ENCODE data around the gene FAM83F.
"Not testable (repeated sequence)": the region's sequence is repeated elsewhere in the genome, so short reads cannot be mapped to it uniquely, and the experiment has no call there.

FAM83F gene

DNA sequence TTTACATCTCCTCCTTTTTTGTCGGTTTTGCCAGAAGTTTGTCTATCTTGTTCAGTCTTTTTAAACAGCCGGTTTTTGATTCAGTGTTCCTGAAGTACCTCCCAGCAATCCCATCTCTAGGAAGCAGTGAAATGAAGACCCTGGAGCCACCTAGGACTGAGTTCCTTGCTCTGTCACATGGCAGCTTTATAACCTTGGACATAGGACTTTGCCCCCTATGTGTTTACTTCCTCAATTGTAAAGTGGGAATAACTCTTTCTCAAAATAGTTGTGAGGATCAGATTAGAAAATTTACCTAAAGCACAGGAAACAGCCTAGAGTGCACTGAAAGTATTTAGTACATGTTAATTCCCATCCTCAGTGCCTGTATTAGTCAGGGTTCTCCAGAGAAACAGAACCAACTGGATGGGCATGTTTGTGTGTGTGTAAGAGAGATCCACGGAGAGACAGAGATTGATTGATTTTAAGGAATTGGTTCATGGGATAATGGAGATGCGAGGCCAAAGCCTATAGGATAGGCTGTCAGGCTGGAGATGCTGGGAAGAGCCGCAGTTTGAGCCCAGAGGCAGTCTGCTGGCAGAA, 20.0 kb downstream of the FAM83F start:
- DNase-seq, result no peak

DNA sequence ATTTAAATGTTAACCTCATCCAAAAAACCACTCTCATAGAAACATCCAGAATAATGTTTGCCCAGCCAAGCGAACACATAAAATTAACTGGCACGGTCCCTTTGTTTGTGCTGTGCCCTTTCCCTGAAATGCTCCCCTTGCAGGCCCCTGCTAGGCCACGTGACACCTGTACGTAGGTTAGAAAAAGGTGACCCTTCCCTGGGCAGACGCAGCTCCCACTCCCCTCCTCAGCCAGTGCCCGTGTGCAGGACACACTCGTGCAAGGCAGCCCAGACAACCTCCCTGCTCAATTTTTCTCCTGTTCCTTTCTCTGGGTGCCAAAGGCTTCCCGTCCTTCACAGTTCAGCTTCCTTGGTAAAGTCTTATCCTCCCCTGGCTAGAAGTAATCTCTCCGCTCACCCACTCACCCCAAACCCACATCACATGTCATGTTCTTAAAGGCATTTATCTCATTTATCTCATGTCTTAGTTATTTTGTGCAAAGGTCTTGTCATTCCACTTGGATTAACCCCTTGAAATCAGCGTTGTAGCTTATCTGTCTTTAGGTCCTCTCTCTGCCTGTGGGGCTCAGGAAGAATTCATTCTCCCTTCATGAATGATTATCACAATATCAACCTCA, 20.7 kb downstream of the FAM83F start:
- no peak for DNase-seq

DNA sequence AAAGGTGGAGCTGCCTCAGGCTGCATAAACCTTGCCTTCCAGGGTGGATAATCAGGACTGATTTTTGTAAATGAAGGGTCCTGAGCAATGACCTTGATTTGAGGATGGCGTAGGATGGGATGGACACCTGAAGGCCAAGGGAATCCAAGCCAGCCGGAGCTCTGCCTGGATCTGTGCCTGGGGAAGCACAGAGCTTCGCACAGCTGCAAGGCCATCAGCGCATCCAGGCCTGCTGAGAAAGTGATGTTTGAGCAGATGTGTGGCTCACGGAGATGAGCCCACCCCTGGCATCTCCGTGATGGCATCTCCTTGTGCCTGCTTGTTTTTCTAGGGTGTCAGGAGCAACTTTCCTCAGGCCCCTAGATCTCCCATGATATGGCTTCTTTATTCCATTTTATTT, 23.3 kb downstream of the FAM83F start:
- DNase-seq, result no peak

DNA sequence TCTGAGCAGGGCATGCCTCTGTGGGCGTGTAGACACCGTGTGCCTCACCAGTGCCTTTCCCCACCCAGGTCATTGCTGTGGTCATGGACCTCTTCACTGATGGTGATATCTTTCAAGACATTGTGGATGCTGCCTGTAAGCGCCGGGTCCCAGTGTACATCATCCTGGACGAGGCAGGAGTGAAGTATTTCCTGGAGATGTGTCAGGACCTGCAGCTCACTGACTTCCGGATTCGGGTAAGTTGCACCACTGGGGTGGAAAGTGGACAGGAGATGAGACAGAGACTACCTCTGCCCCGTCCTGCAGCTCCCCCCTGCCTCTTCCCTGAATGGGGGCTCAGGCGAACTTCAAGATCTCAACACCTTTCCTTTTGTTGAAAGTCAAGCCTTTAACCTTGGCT, 24.3 kb downstream of the FAM83F start:
- no peak for DNase-seq

DNA sequence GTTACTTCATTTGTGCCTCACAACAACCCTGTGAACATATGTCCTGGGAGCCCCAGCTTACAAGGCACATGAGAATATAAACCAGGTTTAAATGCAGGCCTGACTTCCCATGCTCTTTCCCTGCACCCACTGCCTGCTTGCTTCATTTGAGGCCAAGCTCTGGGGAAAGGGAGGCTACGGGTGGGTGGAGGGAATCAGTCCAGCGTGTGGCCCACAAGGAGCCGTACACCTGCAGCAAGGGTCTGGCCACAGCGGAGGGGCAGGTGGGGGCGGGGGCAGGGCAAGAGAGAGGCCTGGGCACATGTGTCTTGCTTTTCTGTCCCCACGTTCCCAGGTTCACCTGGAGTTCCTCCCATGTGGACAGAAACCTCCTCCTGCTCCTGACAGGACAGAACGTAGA, 26.2 kb downstream of the FAM83F start:
- no peak for DNase-seq

GRCh38 chr22:40021401-40022000, 26.7 kb downstream of the FAM83F start:
- no peak for DNase-seq

DNA sequence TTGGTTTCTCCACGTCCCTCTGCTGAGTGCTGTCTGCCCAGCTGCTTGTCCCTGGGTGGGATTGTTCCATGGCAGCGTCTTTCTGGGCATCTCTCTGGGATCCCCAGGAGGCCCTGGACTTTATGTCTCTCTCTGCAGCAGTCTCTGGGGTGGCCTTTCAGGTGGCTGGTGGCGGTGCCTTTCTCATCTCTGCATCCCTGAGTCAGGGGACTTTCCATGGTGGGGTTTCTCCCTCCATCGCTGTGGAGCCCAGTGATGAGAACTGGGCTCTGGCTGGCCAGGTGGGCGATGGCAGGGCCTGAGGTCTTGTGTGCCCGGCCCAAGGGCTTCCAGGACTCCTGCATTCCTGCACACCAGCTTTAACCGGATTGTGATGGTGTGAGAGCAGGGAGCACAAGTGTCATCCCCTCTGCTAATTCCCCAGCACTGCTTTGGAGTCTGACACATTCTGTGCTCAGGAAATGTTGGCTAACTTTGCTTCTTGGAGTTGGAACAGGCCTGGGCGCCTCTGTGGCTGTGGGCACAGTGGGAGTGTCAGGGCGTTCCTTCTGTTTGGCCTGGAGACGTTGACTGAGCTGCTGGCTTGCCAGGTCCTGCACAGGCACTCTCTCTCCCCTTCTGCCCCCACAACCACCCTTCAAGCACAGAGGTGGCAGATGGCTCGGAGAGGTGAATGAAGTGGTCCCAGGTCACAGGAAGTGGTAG, 27.9 kb downstream of the FAM83F start:
- no peak for DNase-seq

DNA sequence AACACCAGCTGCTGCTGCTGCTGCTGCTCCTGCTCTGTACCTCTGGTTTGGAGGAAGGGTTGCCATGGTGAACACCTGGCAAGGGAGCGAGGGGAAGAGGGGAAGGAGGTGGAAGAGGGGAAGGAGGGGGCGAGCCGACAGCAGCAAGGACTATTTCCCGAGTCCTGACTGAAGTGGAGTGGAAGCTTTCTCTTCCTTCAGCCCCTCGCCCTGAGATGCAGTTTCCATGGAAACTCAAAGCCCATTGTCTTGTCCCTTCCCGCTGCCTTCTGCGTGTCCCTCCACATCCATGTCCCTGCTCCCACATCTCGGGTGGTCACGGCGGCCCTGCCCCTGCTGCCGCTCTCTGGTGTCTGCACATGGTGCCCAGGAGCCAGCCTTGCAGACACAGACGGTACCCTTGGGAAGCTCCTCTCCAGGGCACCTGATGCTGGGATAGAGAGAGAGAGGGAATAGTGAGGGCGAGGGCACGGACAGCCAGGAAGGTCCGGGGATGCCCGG, 28.6 kb downstream of the FAM83F start:
- no peak for DNase-seq

DNA sequence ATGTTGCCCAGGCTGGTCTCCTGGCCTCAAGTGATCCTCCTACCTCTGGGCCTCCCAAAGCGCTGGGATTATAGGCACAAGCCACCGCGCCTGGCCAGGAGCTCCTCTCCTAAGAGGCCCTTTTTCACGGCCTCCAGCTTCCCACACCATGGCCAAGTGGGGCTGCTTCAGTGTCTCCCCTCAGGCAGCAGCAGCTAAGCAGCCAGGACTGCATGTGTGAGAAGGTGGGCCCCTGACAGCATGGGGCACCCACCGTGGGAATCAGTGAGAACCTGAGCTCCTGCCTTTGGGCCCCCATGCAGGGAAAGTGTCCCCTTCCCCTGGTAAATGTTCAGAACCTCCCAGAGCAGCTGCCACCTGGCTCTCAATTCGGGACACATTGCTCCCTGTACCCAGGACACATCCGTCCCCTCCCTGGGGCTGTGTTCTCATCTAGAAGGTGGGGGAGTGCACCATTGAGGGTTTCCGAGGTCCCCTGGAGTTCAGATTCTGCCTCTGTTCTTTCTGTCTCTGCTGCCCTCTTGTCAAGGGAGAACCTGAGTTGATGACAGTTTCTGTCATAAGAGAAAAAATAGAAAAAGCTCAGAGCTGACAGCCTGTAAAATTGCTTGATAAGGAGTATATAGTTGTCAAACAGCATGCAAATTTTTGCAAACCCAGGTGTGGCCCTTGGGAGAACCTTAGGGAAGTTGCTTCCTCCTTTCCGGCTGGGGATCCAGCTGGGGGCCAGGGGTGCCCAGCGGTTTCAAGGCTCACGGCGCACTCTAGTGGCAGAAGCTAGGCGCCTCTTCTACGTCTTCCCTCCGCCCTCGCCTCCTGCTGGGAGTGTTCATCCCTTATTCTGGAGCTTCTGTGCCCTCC, 29.7 kb downstream of the FAM83F start:
- DNase-seq, result peak in 35 of 56 donors; percentile 5 to 67 (median 34)

DNA sequence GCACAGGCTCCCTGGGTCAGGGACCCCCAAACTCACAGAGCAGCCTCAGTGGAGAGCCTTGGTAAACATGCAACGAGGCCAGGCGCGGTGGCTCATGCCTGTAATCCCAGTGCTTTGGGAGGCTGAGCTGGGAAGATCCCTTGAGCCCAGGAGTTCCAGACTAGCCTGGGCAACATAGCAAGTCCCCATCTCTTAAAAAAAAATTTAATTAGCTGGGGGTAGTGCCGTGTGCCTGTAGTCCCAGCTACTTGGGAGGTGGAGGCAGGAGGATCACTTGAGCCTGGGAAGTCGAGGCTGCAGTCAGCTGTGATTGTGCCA, 30.3 kb downstream of the FAM83F start:
- not testable (repeated sequence) for DNase-seq

DNA sequence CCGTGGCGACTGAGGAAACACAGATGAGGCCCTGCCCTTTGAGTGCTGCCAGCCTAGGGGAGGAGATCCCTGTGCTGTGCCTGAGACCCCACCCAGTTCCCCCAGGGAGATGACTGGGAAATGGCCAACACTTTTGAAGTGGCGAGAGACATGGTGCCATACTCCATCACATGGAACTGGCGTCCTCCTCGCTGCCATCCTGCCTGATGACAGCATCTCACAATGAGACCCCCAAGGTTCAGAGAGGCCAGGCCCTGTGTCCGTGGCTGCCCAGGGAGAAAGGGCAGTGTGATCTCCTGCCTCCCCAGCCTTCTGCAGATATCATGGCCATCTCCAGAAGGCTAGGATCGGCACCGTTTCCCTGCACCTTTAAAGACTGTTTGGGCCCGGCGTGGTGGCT, 31.1 kb downstream of the FAM83F start:
- DNase-seq, result no peak

DNA sequence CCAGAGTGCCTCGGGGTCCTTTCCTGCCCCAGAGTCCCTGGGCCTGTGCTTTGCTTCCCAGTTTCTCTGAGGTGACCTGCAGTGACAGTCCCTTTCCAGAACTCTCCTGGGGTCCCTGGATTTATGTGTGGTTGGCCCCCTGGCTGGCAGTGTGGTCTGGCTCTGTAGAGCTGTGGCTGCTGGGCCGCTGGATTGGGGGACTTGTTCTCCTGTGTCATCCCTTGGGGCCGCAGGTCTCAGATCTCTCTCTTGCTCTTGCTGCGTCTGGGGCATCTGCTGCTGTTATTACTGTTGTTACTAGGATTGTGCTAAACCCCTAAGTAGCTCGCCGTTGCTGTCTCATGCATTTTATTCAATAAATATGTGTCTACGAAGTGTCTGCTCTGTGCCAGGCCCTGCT, 31.9 kb downstream of the FAM83F start:
- DNase-seq, result no peak

GRCh38 chr22:40027191-40028097, 32.7 kb downstream of the FAM83F start:
- DNase-seq, result no peak

DNA sequence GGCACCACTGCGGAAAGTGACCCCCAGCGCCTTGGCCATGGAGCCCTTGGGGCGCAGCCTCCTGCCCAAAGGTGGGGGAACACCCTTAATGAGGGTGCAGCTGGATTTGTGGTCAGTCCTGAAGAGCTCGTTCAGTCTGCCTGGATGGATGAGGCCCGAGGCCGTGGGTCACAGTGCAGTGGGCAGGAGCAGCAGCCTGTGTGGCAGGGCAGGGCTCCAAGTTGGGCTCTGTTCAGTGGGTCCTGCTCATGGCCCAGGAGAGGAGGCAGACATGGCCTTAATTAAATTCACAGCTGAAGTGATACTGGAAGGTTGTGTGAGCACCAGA, 33.3 kb downstream of the FAM83F start:
- DNase-seq, result no peak

DNA sequence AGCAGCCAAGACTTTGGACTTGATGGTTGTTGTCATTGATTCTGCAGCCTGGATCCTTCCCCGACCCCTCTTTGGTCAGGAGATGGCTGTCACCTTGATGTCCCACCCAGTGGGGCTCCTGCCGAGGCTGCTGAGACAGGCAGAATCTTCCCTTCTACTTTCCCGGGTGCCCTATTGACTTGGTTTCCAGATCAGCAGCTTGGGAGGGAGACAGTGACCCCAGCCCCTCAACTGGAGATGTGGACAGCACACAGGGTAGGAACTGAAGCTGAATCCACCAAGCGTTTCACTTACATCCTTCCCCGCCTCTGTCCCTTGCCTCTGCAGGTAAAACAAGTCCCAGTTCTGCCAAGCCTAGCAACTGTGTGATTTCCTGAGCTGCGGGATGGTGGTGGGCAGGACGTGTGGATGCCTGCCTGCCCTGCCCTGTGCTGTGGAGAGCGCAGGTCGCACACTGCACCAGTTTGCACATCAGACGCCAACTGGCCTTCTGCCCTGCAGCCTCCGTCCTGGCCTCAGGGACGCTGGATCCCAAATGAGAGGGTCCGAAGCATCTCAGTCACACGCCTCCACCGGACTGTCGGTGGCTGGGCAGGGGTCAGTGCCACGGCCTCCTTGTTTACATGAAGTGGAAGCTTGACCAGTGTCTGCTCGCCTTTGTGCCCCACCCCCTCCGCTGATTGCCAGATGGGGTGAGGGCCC, 34.6 kb downstream of the FAM83F start:
- DNase-seq, result no peak

- no peak for DNase-seq
Measured at GRCh38 chr22:40030026-40030757, 35.4 kb downstream of the FAM83F start.

DNA sequence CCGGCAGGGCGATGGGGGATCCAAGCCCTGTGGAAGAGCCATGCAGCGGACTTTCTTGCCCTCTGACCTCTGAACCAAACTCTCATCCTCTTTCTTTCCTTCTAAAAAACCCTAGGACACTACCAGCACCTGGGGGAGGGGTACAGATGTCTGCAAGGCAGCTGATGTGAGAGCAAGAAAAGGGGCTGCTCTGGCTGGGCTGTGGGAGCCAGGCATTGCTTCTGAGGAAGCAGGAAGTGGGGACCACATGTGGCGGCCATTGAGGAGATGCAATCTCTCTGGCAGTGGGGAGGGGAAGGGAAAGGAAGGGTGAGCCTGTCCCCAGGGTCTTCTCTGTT, 36.0 kb downstream of the FAM83F start:
- DNase-seq, result no peak

DNA sequence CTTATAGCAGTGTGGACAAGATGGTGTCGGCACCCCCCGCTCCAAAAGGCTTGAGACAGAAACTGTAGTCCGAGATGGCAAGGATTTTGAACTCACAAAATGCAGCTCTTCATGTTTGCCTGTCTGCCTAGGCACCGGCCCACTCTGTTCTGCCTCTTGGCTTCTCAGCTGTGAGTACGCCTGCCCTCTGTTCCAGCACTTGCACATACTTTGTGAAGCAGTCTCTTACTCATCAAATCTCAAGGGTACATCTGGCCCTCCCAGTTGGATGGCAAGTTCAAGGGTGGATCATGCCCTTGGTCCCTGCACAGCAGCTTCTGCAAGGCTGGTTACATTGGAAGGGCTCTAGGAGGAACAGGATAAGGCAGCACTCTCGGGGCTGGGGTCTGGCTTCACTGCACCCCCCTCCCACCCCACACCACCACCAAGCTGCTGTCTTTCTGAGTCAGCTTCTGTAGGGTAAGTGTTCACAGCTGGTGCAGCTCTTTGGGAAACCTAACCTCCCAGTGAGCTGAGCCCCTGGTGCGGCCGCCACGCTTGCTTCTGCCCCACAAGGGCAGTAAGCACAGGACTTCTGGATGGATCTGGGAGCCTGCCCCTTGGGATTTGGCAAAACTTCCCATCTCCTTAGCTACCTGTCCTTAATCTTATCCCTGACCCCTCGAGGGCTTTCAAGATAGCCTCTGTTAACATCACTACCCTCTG, 37.2 kb downstream of the FAM83F start:
- DNase-seq, result no peak

All from amygdala (tissue), 56 donors.